ENCODE results near the gene SNX24.

Gene SNX24

GRCh38 chr5:122916490-122916889 is 71.1 kb downstream of the SNX24 start:
- no peak for DNase-seq (ENCODE audit: low read depth, low spot score)

GRCh38 chr5:122919969-122920368 is 74.6 kb downstream of the SNX24 start:
- no peak for DNase-seq (ENCODE audit: low read depth, low spot score)

DNA sequence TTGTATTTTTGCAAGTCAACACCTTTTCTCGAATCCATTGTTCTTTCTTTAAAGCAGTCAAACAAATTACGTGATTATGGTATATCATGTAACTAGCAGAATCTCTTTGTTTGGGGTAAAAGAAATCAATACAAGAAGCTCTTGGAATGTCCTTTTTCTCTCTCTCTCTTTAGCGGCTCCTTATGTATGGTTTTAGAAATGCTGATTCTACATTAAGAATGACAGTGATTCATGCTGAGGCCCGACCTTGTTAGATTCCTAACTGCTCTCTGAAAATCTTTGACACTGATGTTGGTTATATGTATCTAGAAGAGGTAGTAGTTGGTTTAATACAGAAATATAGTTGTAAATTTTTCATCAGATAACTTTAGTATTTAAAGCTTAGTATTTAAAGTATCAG is 76.4 kb downstream of the SNX24 start:
- DNase-seq (ENCODE audit: low read depth, low spot score): no peak

DNA sequence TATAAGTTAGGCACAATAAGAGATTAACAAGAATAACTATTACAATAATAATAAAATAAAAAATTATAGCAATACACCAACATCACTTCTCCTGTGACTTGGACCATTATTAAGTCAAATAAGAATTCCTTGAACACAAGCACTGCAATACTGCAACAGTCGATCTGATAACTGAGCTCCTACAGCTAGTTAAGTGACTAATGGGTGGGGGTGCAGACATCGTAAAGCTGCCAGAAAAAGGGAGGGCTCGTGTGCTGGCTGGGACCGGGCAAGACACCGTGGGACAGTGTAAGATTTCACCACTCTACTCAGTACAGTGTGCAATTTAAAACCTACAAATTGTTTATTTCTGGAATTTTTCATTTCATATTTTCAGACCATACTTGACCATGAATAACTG is 78.8 kb downstream of the SNX24 start:
- no peak for DNase-seq (ENCODE audit: low read depth, low spot score)

DNA sequence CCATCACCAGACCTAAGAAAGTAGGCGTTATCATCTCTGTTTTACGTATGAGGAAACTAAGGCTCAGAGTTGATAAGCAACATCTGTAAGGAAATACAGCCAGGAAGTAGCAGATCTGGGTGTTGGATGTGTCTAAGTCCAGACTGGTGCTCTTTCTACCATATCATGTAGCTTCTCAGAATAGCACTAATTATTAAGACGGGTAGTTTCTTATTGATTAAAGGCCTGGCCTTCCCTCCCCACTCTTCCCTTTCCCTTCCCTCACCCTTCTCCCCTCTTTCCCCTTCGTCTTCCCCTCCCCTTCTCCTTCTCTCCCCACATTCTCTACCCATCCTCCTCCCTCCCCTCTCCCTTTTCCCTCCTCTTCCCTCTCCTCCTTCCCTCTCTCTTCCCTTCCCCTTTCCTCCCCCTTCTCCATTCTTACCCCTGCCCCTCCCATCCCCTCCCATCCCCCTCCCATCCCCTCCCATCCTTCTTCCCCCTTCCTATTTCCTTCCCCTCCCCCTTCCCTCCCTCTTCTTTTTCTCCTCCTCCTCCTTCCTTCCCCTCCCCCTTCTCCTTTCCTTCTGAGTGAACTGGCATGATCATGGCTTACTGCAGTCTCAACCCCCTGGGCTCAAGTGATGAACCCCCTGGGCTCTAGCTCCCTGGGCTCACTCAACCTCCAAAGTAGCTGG is 79.4 kb downstream of the SNX24 start:
- DNase-seq (ENCODE audit: low read depth, low spot score): no peak

DNA sequence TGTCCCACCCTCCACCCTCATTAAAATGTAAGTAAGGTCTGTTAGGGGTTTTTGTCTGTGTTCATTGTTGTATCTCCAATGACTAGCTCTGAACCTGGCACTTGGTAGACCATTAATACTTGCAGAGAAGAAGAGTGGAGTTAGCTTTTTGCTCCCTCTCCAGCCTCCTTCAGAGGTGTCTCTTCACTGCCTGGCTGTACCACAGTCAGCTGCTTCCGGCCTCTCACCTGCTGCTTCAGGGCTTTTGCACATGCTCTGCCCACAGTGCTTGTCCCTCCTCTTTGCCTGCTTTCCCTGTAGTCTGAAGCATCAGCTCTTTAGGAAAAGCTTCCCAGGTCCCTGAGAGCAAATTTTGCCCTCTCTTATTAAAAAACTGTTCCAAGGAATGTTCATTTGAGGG is 83.6 kb downstream of the SNX24 start:
- no peak for DNase-seq (ENCODE audit: low read depth, low spot score)

DNA sequence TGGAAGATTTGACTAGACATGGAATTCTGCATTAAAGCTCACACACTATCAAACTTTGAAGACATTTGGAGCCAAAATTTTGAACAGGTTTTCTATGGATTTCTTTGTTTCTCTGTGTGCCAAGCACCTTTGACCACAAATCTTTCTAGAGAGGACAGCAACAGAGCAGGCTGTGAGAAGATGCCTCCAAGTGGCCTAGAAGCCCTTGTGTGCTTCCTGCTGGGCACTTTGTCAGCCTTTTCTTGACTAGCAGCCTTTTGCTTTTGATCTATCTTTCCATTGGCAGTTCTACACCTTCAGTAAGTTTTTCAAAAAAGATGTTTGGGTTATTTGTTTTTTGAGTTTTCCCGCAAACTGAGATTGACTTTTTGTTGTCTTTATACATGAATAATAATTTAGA is 84.6 kb downstream of the SNX24 start:
- no peak for DNase-seq (ENCODE audit: low read depth, low spot score)

- peak; percentile 44 for DNase-seq (ENCODE audit: low read depth, low spot score)
These were observed 88.5 kb downstream of the SNX24 start for GRCh38 chr5:122933956-122934355.

GRCh38 chr5:122936088-122936487 is 90.7 kb downstream of the SNX24 start:
- no peak for DNase-seq (ENCODE audit: low read depth, low spot score)

DNA sequence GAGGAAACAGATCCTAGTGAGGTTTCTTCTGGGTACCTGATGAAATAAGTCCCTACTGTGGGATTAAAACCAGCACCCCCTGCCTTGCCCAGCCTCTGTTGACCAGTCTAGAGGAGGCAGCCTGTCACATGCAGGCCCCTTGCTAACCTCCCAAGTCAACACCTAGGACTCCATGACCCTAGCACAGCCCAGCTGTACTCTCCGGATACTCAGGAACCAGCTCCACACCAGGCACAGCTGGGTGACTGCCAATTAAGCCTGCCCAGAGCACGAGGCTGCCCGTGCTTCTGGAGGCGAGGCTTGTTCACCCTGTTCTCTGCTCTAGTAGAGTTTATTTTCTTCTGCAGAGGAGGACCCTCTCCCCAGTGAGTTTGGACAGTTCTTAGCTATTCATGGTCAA is 92.5 kb downstream of the SNX24 start:
- no peak for DNase-seq (ENCODE audit: low read depth, low spot score)

GRCh38 chr5:122940890-122941289 is 95.5 kb downstream of the SNX24 start:
- DNase-seq (ENCODE audit: low read depth, low spot score): no peak

DNA sequence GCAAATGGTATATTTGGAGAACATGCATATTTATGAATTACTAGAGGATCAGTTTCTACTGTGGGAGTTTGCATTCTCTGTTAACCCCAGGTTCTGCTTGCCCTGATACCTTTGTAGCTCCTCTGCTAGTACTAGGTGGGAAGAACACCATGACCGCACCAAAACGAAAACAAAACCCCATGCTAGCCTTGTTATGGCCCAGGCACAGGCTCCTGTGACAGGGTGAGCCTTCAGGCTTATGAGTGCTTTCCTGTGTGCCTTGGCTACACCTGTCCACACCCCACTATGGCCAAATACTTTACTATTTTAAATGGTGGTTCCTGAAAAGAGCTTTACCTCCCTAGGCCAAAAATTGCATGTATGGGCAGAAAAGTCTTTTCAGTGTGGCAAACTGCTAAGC is 96.3 kb downstream of the SNX24 start:
- DNase-seq (ENCODE audit: low read depth, low spot score): no peak

DNA sequence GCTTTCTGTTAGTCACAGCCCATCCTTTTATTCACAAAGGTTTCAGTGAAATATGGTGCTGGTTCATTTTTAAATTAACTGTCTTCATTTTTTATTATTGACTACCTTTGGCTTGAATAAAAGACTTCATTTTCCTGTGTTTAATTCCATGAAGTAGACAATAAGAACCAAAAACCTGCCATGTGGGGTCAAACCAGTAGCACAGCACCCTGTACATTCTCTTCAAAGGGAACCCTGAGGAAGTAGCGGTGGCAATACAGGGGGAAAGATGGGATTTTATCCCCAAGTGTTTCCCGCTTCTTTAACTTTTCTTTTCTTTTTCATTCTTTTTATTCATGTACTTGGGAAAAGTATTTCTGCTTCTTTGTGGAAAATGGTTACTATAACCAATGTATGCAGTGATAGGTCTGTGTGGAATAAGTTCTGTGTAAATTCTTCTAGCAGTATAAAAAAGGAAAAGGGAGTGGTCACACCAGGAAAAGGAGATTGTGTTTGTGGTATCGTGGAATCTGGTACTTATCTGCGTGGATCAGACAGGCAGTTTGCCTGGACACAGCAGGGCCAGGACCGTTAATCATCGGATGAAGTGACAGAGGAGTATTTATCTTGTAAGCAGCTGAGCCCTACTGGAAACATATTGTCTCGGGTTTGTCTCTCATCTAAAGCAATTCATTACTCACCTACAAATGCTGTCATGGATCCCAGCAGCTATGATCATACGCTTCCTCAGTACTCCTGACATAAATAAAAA is 96.9 kb downstream of the SNX24 start:
- DNase-seq (ENCODE audit: low read depth, low spot score): no peak

DNA sequence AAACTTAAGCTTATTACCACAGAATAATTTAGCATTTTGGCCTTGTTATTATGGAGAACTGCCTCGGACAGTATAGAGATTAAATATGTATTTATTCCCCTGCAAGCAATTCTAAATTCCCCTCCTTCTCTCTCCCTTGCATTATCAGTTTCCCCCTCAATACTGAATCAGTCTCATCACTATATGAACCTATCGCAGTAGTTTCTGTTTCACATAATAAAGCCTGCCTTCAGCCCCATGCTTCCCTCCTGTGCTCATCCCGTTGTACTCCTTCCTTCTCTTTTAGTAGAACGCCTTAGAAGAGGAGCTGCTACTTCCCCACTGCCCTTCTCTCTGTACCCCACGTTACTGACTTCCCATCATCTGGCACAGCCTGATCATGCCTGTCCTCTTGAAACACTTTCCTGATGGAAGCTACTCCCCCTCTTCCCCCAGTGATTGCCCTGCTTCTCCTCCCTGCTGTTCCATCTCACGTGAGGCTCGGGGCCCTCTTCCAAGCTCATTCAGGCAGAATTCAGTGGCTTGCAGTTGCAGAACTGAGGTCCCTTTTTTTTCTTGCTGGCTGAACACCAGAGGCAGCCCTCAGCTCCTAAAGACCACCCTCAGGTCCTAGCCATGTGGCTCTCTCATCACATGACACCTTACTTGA is 97.8 kb downstream of the SNX24 start:
- DNase-seq (ENCODE audit: low read depth, low spot score): no peak

DNA sequence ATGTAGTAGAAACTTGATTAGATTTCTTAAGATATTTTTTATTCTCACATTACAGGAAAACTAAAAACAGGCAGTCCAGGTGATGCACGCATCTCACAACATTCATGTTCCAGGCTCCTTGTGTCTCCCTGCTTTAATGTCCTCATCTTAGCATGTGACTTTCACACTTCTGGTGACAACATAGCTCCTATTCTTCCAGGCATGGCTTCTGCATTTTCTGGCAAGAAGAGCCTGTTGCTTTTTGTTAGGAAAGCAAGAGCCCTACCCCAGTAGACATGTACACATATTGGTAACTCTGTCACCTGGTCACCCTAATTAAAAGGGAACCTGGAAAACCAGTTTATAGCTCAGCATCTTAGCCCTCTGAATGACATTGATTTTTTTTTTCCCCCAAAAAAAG is 98.6 kb downstream of the SNX24 start:
- DNase-seq (ENCODE audit: low read depth, low spot score): no peak

DNA sequence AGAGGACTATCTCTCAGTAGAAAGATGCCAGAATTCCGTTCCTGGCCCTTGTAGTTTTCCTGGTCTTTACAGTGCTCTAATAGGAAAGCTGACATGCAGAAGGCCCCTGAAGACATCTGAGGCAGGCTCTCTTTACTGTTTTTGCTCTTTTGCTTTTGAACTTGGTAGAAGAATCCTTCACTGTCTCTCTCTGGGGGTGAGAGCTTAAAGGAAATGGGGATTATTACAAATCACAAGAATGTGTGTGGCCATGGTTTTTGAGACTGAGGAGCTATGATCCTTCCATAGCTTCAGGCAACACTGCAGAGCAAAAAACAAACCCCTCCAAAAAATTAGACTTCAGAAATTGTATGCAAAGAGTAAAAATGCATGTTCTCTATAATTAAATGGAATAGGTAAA is 102.0 kb downstream of the SNX24 start:
- no peak for DNase-seq (ENCODE audit: low read depth, low spot score)

- no peak for DNase-seq (ENCODE audit: low read depth, low spot score)
These were observed 102.4 kb downstream of the SNX24 start for GRCh38 chr5:122947772-122948171.

DNA sequence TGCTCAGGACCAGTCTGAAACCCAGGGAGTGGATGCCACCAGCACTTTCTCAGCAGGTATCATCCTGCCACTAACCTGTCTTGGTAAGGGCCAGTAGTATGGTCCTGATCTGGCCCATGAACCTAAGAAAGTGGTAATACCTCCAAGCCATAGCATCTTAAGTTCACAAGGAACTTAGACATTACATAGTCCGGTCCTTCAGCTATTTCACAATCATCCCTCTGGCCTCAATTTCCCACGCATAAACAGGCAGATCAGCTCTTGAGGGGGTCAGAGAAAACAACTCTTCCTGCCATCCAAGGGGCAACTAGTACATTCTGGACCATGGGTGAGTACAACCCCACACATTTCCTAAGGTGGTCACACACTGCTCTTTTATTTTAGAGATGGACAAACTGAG is 102.9 kb downstream of the SNX24 start:
- no peak for DNase-seq (ENCODE audit: low read depth, low spot score)

DNA sequence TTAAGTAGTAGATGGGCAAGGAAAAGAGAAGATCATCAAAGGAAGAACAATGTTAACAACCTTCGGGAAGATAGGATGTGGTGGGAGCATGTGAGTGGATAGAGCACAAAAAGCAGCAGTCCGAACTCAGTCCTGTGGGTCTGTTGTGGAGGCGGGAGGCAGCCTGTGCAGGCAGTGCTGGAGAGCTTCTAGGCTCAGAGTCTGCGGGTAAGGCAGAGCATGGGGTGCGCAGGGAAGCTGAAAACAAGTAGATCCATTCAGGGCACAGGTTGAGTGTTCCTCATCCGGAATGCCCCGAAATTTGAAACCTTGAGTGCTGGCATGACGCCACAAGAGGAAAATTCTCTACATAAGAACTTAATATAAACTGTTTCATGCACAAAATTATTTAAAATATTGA is 106.2 kb downstream of the SNX24 start:
- no peak for DNase-seq (ENCODE audit: low read depth, low spot score)

DNA sequence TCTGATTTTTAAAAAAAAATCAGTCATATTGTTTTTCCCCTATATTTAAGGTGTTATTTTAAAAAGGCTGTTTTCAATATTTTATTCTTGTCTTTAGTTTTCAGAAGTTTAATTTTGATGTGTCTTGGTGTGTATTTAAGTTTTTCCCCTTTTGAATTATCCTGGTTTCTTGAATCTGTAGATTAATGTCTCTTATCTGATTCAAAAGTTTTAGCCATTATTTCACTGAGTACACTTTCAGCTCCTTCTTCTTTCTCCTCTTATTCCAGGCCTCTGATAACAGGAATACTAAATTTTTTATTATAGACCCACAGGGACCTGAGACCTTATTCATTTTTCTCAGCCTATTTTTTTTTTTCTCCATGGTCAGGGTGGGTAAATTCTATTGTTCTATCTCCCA is 109.3 kb downstream of the SNX24 start:
- DNase-seq (ENCODE audit: low read depth, low spot score): no peak

DNA sequence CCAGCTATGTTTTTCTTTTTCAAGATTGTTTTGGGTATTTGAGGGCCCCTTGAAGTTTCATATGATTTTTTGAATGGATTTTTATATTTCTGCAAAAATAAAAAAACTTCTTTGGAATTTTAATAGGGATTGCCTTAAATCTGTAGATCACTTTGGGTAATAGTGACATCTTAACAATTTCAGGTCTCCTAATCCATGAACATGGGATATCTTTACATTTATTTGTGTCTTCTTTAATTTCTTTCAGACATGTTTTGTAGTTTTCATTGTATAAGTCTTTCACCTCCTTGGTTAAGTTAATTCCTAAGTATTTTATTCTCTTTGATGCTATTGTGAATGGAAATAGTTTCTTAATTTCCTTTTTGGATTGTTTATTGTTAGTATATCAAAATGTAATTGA is 112.0 kb downstream of the SNX24 start:
- no peak for DNase-seq (ENCODE audit: low read depth, low spot score)

DNA sequence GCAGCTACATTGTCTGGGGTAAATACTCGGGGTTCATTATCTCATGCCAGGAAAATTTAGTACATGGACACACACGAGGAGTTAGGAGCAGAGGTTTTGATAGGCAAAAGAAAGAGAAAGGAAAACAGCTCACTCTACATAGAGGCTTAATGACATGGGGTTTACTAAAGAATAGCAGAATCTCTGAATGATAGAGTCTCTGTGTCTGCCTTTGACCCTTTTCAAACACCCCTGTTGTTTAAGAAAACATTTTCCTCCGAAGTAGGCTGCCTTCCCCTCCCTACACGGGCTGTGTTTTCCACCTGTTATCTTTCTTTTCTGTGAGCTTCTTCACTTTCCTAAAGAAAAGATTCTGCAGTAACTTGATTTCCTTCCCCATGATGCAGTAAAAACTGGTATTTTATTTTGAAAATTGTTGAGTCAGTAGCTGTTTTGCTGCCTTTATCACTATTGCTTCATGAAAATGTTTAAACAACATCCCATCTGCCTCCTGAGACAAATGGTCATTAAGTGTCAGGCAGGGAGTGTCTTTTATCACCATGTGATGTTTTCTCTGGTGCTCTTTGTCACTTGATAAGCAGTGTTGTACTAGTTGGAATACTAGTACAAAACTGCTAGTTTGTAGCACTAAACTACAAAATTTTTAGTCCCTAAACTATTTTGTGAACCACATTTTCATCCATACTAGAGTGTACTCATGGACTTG is 114.5 kb downstream of the SNX24 start:
- no peak for DNase-seq (ENCODE audit: low read depth, low spot score)

All from ELF-1 (cell line).